ENCODE results near the gene CGREF1. TPM values are rescaled to one million over a fixed set of nuclear protein-coding genes. Genes with fewer than 3 reads are reported as not detected.

The CGREF1 gene
- total RNA-seq, 1 experiment from 2014 or later: 3.7 TPM

DNA sequence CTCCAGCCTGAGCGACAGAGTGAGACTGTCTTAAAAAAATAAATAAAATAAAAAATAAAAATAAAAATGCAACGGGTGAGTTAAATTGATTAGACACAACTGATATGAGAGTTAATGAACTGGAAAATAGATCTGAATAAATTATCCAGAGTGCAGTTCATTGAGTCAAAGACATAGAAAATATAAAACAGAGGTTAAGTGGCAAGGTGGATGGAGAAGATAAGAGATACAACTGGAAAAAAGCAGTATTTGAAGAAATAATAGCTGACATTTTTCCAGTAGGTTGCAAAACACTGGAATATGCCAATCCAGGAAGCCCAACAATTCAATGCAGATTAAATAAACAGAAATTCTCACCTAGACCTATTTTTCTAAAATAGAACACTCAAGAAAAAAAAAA lies 10.7 kb downstream of the CGREF1 start:
- intact Hi-C loops (cut with micrococcal nuclease; ENCODE audit: unreplicated experiment): no loop called here
- no peak overlapping the region for H3K4me3 Mint-ChIP-seq (ENCODE audit: low read depth, unreplicated experiment)
- TF ChIP-seq, protein P1, sequence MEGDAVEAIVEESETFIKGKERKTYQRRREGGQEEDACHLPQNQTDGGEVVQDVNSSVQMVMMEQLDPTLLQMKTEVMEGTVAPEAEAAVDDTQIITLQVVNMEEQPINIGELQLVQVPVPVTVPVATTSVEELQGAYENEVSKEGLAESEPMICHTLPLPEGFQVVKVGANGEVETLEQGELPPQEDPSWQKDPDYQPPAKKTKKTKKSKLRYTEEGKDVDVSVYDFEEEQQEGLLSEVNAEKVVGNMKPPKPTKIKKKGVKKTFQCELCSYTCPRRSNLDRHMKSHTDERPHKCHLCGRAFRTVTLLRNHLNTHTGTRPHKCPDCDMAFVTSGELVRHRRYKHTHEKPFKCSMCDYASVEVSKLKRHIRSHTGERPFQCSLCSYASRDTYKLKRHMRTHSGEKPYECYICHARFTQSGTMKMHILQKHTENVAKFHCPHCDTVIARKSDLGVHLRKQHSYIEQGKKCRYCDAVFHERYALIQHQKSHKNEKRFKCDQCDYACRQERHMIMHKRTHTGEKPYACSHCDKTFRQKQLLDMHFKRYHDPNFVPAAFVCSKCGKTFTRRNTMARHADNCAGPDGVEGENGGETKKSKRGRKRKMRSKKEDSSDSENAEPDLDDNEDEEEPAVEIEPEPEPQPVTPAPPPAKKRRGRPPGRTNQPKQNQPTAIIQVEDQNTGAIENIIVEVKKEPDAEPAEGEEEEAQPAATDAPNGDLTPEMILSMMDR (IDR thresholded peaks at IDR 0.05; ENCODE audit: unreplicated experiment): no peak
- no peak overlapping the region for H3K27ac Mint-ChIP-seq (ENCODE audit: unreplicated experiment)
- H3K27me3 Mint-ChIP-seq (ENCODE audit: unreplicated experiment): no peaks in the 10 kb centered on the region
- no TSS peak for BruUV-seq (replicated peaks)
- CTCF ChIA-PET: interaction anchor here (0.6 to 0.8 kb wide), 2 partner anchors 26 to 172 kb away, joined by 3 to 6 read pairs; partner anchors contain the start of gene PREB
- no peaks in the 10 kb centered on the region for H3K4me1 Mint-ChIP-seq (ENCODE audit: low read depth, unreplicated experiment)
- H3K9me3 Mint-ChIP-seq (ENCODE audit: low read depth, unreplicated experiment): no peaks in the 10 kb centered on the region
- DNase-seq: no peak
- no peaks in the 10 kb centered on the region for H3K36me3 Mint-ChIP-seq (ENCODE audit: insufficient read depth, unreplicated experiment)

DNA sequence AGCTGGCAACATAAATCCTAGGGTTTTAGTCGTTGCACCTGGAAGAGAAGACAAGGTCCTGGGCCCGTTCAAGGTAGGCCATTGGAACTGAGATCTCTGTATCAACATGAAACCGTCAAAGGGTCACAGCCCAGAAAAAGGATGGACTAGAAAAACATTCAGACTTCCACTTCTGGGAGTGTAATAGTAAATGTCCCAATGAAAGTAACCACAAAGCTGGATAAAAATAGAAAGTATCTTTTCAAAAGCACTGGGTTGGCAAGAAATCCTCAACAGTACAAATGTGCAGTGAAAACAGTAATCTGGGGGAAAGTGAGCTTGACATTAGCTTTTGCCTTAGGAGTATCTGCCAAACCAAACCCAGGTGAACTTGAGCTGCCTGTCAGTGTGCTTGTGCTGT lies 12.9 kb downstream of the CGREF1 start:
- no TSS peak for BruUV-seq (replicated peaks)
- intact Hi-C loops (cut with micrococcal nuclease; ENCODE audit: unreplicated experiment): no loop called here
- H3K9me3 Mint-ChIP-seq (ENCODE audit: low read depth, unreplicated experiment): no peaks in the 10 kb centered on the region
- no peak for DNase-seq
- no peak overlapping the region for H3K4me3 Mint-ChIP-seq (ENCODE audit: low read depth, unreplicated experiment)
- no peak overlapping the region for H3K27ac Mint-ChIP-seq (ENCODE audit: unreplicated experiment)
- no peaks in the 10 kb centered on the region for H3K27me3 Mint-ChIP-seq (ENCODE audit: unreplicated experiment)
- TF ChIP-seq, protein P1 (IDR thresholded peaks at IDR 0.05; ENCODE audit: unreplicated experiment): no peak
- H3K36me3 Mint-ChIP-seq (ENCODE audit: insufficient read depth, unreplicated experiment): no peaks in the 10 kb centered on the region
- H3K4me1 Mint-ChIP-seq (ENCODE audit: low read depth, unreplicated experiment): no peaks in the 10 kb centered on the region
- CTCF ChIA-PET: interaction anchor here (0.6 kb wide), 1 partner anchor 1248 kb away, joined by 5 read pairs; no protein-coding TSS in a partner anchor

DNA sequence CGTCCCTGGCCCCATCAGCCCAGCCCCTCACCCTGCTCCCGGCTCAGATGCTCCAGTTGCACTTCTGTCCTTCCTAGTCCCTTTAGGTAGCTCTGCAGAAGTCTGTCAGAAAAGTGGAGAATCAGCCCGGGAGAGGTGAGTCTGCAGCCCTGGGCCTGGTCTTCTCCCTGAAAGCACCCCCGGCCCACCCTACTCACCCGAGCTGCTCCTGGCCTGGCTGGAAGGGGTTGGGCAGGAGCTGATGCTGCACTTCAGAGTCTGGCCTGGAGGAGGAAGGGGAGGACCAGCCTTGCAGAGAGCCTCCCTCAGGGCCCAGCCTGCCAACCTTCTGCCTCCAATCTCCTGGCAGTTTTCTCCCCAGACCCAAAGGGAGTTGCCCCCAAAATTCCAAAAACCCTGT lies 16.6 kb downstream of the CGREF1 start:
- Mint-ChIP-seq H3K4me1 (ENCODE audit: low read depth, unreplicated experiment) (no peaks in the 10 kb centered on the region), H3K27ac (ENCODE audit: unreplicated experiment) (no peak overlapping the region), H3K36me3 (ENCODE audit: insufficient read depth, unreplicated experiment) (no peaks in the 10 kb centered on the region), H3K9me3 (ENCODE audit: low read depth, unreplicated experiment) (no peaks in the 10 kb centered on the region), H3K27me3 (ENCODE audit: unreplicated experiment) (no peaks in the 10 kb centered on the region), H3K4me3 (ENCODE audit: low read depth, unreplicated experiment) (no peak overlapping the region)
- CTCF ChIA-PET: no interaction called here
- no peak for DNase-seq
- intact Hi-C loops (cut with micrococcal nuclease; ENCODE audit: unreplicated experiment): no loop called here
- TF ChIP-seq, protein P1 (IDR thresholded peaks at IDR 0.05; ENCODE audit: unreplicated experiment): no peak
- BruUV-seq (replicated peaks): no TSS peak

DNA sequence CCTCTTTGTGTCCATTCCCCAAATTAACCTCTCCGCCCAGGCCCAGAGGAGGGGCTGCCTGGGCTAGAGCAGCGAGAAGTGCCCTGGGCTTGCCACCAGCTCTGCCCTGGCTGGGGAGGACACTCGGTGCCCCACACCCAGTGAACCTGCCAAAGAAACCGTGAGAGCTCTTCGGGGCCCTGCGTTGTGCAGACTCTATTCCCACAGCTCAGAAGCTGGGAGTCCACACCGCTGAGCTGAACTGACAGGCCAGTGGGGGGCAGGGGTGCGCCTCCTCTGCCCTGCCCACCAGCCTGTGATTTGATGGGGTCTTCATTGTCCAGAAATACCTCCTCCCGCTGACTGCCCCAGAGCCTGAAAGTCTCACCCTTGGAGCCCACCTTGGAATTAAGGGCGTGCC lies 18.9 kb downstream of the CGREF1 start:
- DNase-seq: no peak
- Mint-ChIP-seq H3K9me3 (ENCODE audit: low read depth, unreplicated experiment) (no peaks in the 10 kb centered on the region), H3K36me3 (ENCODE audit: insufficient read depth, unreplicated experiment) (no peaks in the 10 kb centered on the region), H3K4me3 (ENCODE audit: low read depth, unreplicated experiment) (no peak overlapping the region), H3K27me3 (ENCODE audit: unreplicated experiment) (no peaks in the 10 kb centered on the region), H3K27ac (ENCODE audit: unreplicated experiment) (no peak overlapping the region), H3K4me1 (ENCODE audit: low read depth, unreplicated experiment) (no peaks in the 10 kb centered on the region)
- TF ChIP-seq, protein P1 (IDR thresholded peaks at IDR 0.05; ENCODE audit: unreplicated experiment): no peak
- CTCF ChIA-PET: interaction anchor here (1.7 to 2.3 kb wide), 2 partner anchors 91 to 180 kb away, joined by 11 read pairs; no protein-coding TSS in a partner anchor
- no TSS peak for BruUV-seq (replicated peaks)
- intact Hi-C loops (cut with micrococcal nuclease; ENCODE audit: unreplicated experiment): no loop called here

All from Calu3 (cell line).